ENCODE measurements around the gene PRSS27. TPM values are rescaled to one million over a fixed set of nuclear protein-coding genes. Genes with fewer than 3 reads are reported as not detected.

PRSS27 gene
- total and polyA plus RNA-seq, 2 of the 8 experiments (the other 6 are each of a cell fraction or from before 2014, with no cell fraction given) = 1.3 to 7.5 TPM

DNA sequence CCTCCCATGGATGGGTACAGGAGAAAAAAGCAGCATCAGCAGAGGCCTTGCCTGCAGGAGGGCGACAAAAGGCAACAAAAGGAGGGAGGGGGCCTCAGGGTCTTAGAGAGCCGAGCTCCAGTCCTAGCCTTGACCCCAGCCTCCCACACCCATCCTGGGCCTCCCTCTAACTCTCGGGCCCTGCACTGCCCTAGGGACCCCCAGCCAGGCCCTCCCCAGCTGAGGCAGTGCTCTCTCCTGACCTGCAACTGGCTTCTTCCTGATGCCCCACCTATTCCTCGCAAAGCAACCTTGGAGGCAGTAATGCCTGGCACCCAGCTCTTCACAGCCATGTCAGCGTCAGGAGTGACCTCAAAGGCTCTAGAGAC is 17.2 kb upstream of the PRSS27 start:
- Histone ChIP-seq H3K79me1 (ENCODE audit: low read depth, low read length) (no peaks in the 10 kb centered on the region), H3K4me3 (ENCODE audit: extremely low read depth in 1 of 4, insufficient read depth in 2 of 4, low read depth in 3 of 4, low read length in 4 of 4) (no peak overlapping the region), H3K27ac (ENCODE audit: low read depth, low read length) (no peak overlapping the region), H2BK20ac (ENCODE audit: low read length) (no peak overlapping the region), H3K18ac (ENCODE audit: extremely low read depth, low read length) (no peak overlapping the region), H4K5ac (ENCODE audit: insufficient read length, low read depth, low read length) (no peak overlapping the region), H4K20me1 (replicated peaks in 1 of 2; ENCODE audit: control insufficient read depth in 1 of 2, insufficient read depth in 2 of 2, low read length in 2 of 2) (no peaks in the 10 kb centered on the region), H3K27me3 (replicated peaks in 1 of 4; ENCODE audit: control insufficient read depth in 3 of 4, extremely low read depth in 1 of 4, insufficient read depth in 3 of 4, low read length in 3 of 4) (no peaks in the 10 kb centered on the region), H2BK15ac (ENCODE audit: low read length) (no peak overlapping the region), H2AFZ (ENCODE audit: low read length) (no peak overlapping the region), H3K23me2 (ENCODE audit: low read depth, low read length) (no peaks in the 10 kb centered on the region), H4K91ac (replicated peaks; ENCODE audit: insufficient read length, low read length) (no peak overlapping the region), H3K14ac (ENCODE audit: insufficient read length) (no peak overlapping the region), H3K79me2 (ENCODE audit: control insufficient read depth in 1 of 2, insufficient read depth in 2 of 2, low read length in 2 of 2) (no peaks in the 10 kb centered on the region), H4K8ac (ENCODE audit: extremely low read depth, insufficient read depth, low read length) (peak overlapping the region; percentile 35), H3K23ac (ENCODE audit: insufficient read length) (no peak overlapping the region), H3K9ac (replicated peaks in 1 of 4; ENCODE audit: extremely low read depth in 1 of 4, low read depth in 3 of 4, low read length in 3 of 4) (no peak overlapping the region), H3K36me3 (ENCODE audit: control insufficient read depth in 2 of 4, insufficient read depth in 4 of 4, low read length in 3 of 4) (no peaks in the 10 kb centered on the region), H3K56ac (replicated peaks; ENCODE audit: insufficient read length, low read depth, low read length) (no peak overlapping the region), H3K4me1 (replicated peaks in 1 of 4; ENCODE audit: control insufficient read depth in 3 of 4, insufficient read depth in 4 of 4, low read length in 3 of 4) (peaks cover 0 to 3% (median 0%) of the 10 kb centered on the region in 4 experiments; a peak in 4 of 7 replicates), H2BK120ac (replicated peaks; ENCODE audit: low read depth, low read length) (no peak overlapping the region), H3K9me3 (ENCODE audit: insufficient read depth in 2 of 2, low read depth in 1 of 2, low read length in 1 of 2) (no peaks in the 10 kb centered on the region), H2AK5ac (ENCODE audit: low read depth, low read length) (no peak overlapping the region), H3K4ac (replicated peaks; ENCODE audit: insufficient read length, low read depth, low read length) (no peak overlapping the region), H2BK12ac (ENCODE audit: low read depth, low read length) (no peak overlapping the region), H3K4me2 (ENCODE audit: insufficient read depth in 1 of 2, low read depth in 2 of 2, low read length in 2 of 2) (no peak overlapping the region), H2BK5ac (ENCODE audit: low read depth, low read length) (no peak overlapping the region)
- TF ChIP-seq NANOG (IDR thresholded peaks at IDR 0.05; ENCODE audit: insufficient read depth, low read depth, low read length, poor library complexity, severe bottlenecking) = no peak
- no peak for TF ChIP-seq SP4 (IDR thresholded peaks at IDR 0.05; ENCODE audit: low read length)
- no peak for TF ChIP-seq HDAC6 (IDR thresholded peaks at IDR 0.05; ENCODE audit: low read depth, low read length)
- TF ChIP-seq RNF2 (IDR thresholded peaks at IDR 0.05; ENCODE audit: borderline replicate concordance, low read depth, low read length, missing control alignments, poor library complexity, severe bottlenecking) = no peak
- no peak for TF ChIP-seq SP1 (IDR thresholded peaks at IDR 0.05; ENCODE audit: low read depth, low read length)
- TF ChIP-seq CREB1 (IDR thresholded peaks at IDR 0.05) = no peak
- no peak for TF ChIP-seq JUND (IDR thresholded peaks at IDR 0.05; ENCODE audit: low read length)
- TF ChIP-seq TAF7 (optimal IDR thresholded peaks at IDR 0.05; ENCODE audit: borderline replicate concordance, low read depth, low read length) = no peak
- no peak for TF ChIP-seq NRF1 (IDR thresholded peaks at IDR 0.05; ENCODE audit: low read depth, low read length)
- TF ChIP-seq KDM5A (IDR thresholded peaks at IDR 0.05; ENCODE audit: low read length) = no peak
- no peak for TF ChIP-seq HDAC2 (IDR thresholded peaks at IDR 0.05; ENCODE audit: borderline replicate concordance in 1 of 2, low read depth in 2 of 2, low read length in 2 of 2)
- WGBS, 2 experiments (ENCODE audit: extremely low coverage in 1 of 2, insufficient coverage in 1 of 2, insufficient read length in 1 of 2, insufficient replicate concordance in 2 of 2, low coverage in 1 of 2, low lambda C conversion rate in 2 of 2, missing lambda C conversion rate in 1 of 2) = 55% methylated on average over 3 of the region's 5 CpGs; no CpG with 5 or more reads in 1 of the 2 experiments
- POLR2A ChIA-PET (ENCODE audit: partially characterized antibody) = interaction anchor here (1.0 to 8.0 kb wide), 4 partner anchors 9 to 22 kb away, joined by 4 to 96 read pairs (median 6); partner anchors contain the start of gene SRRM2
- FAIRE-seq (no peak), DNase-seq (ENCODE audit: low read depth in 1 of 2, low spot score in 2 of 2) (no peak)
- CTCF ChIA-PET (ENCODE audit: partially characterized antibody) = interaction anchor here (0.8 to 1.3 kb wide), 2 partner anchors 13 to 117 kb away, joined by 3 to 4 read pairs; no protein-coding TSS in a partner anchor
